Central memory CD8-positive, alpha-beta T cell (primary cell): ENCODE results near the gene PHPT1.
A peak's percentile ranks its signal among the peaks of the same experiment; 100 is the strongest.
"Not testable (repeated sequence)": the region's sequence is repeated elsewhere in the genome, so short reads cannot be mapped to it uniquely, and the experiment has no call there.

Experiments used
- ATAC-seq: fragments of 150-1000 bp; cut with Tn5 transposase; replicated peaks from 2 replicates; pipeline ENCODE4 v1.10.0; 2022; ENCODE audit warnings: mild to moderate bottlenecking, moderate FRiP score, moderate number of reproducible peaks; ENCODE audit not compliant: poor library complexity, severe bottlenecking; ENCODE audit errors: extremely low read depth
- DNase-seq, 2 donors: peaks; one replicate each; pipeline ENCODE4 v3.0.0; 2021; ENCODE audit warnings: low spot score in 2 of 2
- H3K27ac Mint-ChIP-seq: one replicate; pipeline ENCODE4 v1.8.0; 2022; ENCODE audit warnings: low read depth, mild to moderate bottlenecking, moderate library complexity, mixed read lengths
- H3K27me3 Mint-ChIP-seq: one replicate; pipeline ENCODE4 v1.8.0; 2022; ENCODE audit warnings: mixed read lengths
- H3K36me3 Mint-ChIP-seq: one replicate; pipeline ENCODE4 v1.8.0; 2022; ENCODE audit warnings: mild to moderate bottlenecking, moderate library complexity, mixed read lengths; ENCODE audit not compliant: insufficient read depth
- H3K4me1 Mint-ChIP-seq: one replicate; pipeline ENCODE4 v1.8.0; 2022; ENCODE audit warnings: mixed read lengths
- H3K4me3 Mint-ChIP-seq: one replicate; pipeline ENCODE4 v1.8.0; 2022; ENCODE audit warnings: mild to moderate bottlenecking, moderate library complexity, mixed read lengths
- H3K9me3 Mint-ChIP-seq: one replicate; pipeline ENCODE4 v1.8.0; 2022; ENCODE audit warnings: mixed read lengths

Gene PHPT1

DNA sequence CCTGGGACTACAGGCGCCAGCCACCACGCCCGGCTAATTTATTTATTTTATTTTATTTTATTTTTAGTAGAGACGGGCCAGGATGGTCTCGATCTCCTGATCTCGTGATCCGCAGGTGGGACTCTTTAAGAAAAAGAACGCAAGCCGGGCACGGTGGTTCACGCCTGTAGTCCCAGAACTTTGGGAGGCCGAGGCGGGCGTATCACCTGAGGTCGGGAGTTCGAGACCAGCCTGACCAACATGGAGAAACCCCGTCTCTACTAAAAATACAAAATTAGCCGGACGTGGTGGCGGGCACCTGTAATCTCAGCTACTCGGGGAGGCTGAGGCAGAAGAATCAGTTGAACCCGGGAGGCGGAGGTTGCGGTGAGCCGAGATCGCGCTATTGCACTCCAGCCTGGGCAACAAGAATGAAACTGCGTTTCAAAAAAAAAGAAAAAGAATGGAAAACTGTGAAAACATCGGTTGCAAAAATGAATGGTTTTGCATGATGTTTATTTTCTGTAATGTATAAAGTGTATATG lies 17.8 kb downstream of the PHPT1 start:
- not testable (repeated sequence) for H3K9me3 Mint-ChIP-seq, H3K4me1 Mint-ChIP-seq, ATAC-seq, H3K36me3 Mint-ChIP-seq, DNase-seq, H3K27me3 Mint-ChIP-seq
- H3K4me3 Mint-ChIP-seq, result peak overlapping the region; percentile 87
- H3K27ac Mint-ChIP-seq, result peak overlapping the region; percentile 94

DNA sequence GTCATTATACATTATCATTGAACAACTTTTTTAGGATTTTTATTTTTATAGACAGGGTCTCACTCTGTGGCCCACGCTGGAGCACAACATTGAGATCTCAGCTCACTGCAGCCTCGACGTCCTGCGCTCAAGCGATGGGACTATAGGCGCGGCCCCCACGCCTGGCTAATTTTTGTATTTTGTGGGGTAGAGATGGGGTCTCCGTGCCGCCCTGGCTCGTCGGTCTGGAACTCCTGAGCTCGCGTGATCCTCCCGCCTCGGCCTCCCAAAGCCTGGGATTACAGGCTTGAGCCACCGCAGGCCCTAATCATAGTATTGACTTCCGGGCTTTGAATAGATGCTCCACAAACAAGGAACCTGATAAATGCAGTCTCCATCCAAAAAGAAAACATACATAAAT lies 18.3 kb downstream of the PHPT1 start:
- ATAC-seq (no peak), DNase-seq (no peak)
- Mint-ChIP-seq H3K9me3 (no peaks in the 10 kb centered on the region), H3K4me3 (peak overlapping the region; percentile 3), H3K36me3 (peaks cover 5% of the 10 kb centered on the region), H3K27me3 (no peaks in the 10 kb centered on the region), H3K27ac (no peak overlapping the region), H3K4me1 (peaks cover 8% of the 10 kb centered on the region)

DNA sequence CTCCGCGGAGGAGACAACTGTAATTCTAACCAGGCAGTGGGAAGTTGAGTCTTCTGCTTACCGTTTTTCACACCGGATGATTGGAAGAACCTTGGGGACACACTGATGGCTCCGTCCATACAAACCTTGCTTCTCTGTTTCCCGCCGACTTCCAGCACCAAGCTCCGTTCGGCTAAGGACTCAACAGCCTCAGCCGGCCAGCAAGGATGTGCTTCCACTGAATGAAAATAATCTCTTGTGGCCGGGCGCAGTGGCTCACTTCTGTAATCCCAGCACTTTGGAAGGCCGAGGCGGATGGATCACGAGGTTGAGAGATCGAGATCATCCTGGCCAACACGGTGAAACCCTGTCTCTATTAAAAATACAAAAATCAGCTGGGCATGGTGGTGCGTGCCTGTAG lies 18.7 kb downstream of the PHPT1 start:
- DNase-seq, result no peak
- ATAC-seq, result no peak
- peaks cover 5% of the 10 kb centered on the region for H3K36me3 Mint-ChIP-seq
- H3K27ac Mint-ChIP-seq, result no peak overlapping the region
- peak overlapping the region; percentile 3 for H3K4me3 Mint-ChIP-seq
- peaks cover 8% of the 10 kb centered on the region for H3K4me1 Mint-ChIP-seq
- H3K9me3 Mint-ChIP-seq, result no peaks in the 10 kb centered on the region
- no peaks in the 10 kb centered on the region for H3K27me3 Mint-ChIP-seq

DNA sequence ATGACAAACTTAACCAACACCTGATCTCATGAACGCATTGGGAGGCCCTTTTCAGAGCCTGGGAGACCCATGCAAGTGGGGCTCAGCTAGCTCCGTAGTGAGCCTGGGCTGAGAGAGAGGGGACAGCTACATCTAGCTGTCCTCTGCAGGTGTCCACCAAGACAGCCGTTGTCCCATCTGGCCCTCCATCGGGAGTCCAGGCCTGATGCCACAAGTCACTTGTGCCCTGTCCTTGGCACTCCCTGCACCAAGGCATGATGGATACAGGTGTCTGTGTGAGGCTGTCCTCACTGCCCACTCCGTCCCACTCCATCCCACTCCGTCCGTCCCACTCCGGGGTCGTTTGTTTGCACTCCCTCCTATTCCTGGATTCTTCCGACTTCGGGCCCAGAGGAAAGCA lies 19.4 kb downstream of the PHPT1 start:
- DNase-seq (no peak), ATAC-seq (no peak)
- Mint-ChIP-seq H3K4me3 (no peak overlapping the region), H3K27me3 (no peaks in the 10 kb centered on the region), H3K4me1 (peaks cover 8% of the 10 kb centered on the region), H3K36me3 (peaks cover 5% of the 10 kb centered on the region), H3K27ac (no peak overlapping the region), H3K9me3 (no peaks in the 10 kb centered on the region)

DNA sequence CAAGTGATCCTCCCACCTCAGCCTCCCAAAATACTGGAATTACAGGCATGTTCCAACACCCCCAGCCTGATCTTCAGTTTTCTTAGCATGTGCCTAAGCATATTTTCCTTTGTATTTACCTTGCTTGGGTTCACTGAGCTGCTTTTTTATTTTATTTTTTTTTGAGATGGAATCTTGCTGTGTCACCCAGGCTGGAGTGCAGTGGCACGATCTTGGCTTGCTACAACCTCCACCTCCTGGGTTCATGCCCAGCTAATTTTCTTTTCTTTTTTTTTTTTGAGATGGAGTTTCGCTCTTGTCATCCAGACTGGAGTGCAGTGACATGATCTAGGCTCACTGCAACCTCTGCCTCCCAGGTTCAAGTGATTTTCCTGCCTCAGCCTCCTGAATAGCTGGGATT lies 20.4 kb downstream of the PHPT1 start:
- not testable (repeated sequence) for H3K4me3 Mint-ChIP-seq, H3K36me3 Mint-ChIP-seq, ATAC-seq, H3K9me3 Mint-ChIP-seq, H3K27ac Mint-ChIP-seq, H3K27me3 Mint-ChIP-seq, H3K4me1 Mint-ChIP-seq, DNase-seq

DNA sequence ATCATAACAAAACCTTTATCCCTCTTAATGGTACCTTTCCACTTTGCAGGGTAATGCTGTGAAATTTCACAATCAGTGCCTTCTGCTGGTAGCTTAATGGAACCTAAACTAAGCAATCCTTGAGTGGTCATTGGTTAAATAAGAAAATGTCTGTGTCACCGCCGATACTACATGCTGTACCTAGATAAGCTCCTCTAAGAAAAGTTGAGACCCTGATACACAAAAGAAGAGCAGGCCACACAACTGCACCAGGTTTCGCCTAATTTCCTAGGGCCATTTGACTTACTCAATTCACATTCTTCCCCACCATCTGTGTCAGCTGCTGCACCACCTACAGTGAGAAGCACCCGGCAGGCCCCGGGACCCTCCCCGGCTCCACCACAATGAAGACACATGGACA lies 25.9 kb downstream of the PHPT1 start:
- Mint-ChIP-seq H3K4me1 (no peaks in the 10 kb centered on the region), H3K27ac (no peak overlapping the region), H3K36me3 (peaks cover 3% of the 10 kb centered on the region), H3K9me3 (no peaks in the 10 kb centered on the region), H3K27me3 (no peaks in the 10 kb centered on the region), H3K4me3 (no peak overlapping the region)
- DNase-seq, result no peak
- ATAC-seq, result no peak

DNA sequence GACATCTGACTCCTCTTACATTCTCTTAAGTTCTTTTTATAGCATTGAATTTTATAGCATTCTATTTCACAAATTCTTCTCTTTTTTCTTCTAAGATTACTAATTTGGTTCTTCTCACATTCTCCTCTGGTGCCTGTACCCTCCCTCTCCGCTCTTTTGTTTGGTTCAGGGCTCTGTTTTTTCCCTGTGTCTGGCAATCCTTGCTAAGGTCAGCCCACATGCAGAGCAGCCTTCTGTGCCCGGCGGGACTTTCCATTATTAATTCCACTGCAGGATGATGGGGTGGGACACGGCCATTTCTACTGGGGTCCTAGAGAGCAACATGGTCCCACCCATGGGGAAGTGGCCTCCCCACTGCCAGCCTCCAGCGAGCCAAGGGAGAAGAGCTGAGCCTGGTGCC lies 27.3 kb downstream of the PHPT1 start:
- no peaks in the 10 kb centered on the region for H3K9me3 Mint-ChIP-seq
- no peak overlapping the region for H3K4me3 Mint-ChIP-seq
- DNase-seq, result no peak
- no peak for ATAC-seq
- H3K27ac Mint-ChIP-seq, result no peak overlapping the region
- peaks cover under 1% of the 10 kb centered on the region for H3K4me1 Mint-ChIP-seq
- H3K36me3 Mint-ChIP-seq, result peaks cover 4% of the 10 kb centered on the region
- H3K27me3 Mint-ChIP-seq, result no peaks in the 10 kb centered on the region

DNA sequence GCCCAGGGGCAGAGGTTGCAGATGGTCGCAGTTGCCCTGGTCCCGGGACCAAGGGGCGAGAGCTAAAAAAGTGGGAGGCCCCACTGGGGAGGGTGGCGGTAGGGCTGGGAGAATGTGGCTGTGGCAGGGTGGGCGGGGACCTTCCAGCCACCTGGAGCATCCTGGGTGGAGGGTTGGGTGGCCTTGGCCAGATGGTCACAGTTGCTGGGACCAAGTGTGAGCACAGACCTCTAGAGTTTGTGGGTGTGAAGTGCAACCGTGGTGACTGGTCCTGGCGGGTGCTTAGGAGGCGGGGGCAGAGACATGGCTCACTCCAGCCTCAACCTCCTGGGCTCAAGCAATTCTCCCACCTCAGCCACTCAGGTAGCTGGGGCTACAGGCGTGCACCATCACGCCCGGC lies 31.4 kb downstream of the PHPT1 start:
- no peak for ATAC-seq
- Mint-ChIP-seq H3K9me3 (no peaks in the 10 kb centered on the region), H3K4me1 (peaks cover 13% of the 10 kb centered on the region), H3K36me3 (peaks cover 3% of the 10 kb centered on the region), H3K27me3 (no peaks in the 10 kb centered on the region), H3K27ac (no peak overlapping the region), H3K4me3 (peak overlapping the region; percentile 16)
- no peak for DNase-seq

DNA sequence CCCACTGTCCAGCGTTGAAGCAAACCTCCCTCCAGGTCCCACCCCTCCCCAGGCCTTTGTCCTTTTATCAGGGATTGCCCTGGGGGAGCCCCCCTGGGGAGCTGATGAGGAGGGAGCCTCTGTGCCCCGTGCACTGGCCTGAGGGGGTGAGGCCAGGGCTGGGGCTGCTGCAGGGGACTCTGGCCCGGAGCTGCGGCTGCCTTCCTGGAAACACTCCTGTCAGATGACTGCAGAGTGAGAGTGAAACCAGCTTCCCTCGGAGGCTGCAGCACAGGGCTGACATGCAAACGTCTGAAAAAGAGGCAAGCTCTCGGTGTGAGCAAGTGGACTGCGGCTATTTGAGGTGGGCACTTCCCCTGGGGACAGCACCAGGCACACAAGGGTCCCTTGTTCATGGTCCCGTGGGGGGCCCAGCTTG lies 32.5 kb downstream of the PHPT1 start:
- Mint-ChIP-seq H3K9me3 (no peaks in the 10 kb centered on the region), H3K4me1 (peaks cover 13% of the 10 kb centered on the region), H3K36me3 (peaks cover 6% of the 10 kb centered on the region), H3K4me3 (peak overlapping the region; percentile 78), H3K27me3 (no peaks in the 10 kb centered on the region), H3K27ac (peak overlapping the region; percentile 87)
- ATAC-seq (no peak), DNase-seq (no peak)

DNA sequence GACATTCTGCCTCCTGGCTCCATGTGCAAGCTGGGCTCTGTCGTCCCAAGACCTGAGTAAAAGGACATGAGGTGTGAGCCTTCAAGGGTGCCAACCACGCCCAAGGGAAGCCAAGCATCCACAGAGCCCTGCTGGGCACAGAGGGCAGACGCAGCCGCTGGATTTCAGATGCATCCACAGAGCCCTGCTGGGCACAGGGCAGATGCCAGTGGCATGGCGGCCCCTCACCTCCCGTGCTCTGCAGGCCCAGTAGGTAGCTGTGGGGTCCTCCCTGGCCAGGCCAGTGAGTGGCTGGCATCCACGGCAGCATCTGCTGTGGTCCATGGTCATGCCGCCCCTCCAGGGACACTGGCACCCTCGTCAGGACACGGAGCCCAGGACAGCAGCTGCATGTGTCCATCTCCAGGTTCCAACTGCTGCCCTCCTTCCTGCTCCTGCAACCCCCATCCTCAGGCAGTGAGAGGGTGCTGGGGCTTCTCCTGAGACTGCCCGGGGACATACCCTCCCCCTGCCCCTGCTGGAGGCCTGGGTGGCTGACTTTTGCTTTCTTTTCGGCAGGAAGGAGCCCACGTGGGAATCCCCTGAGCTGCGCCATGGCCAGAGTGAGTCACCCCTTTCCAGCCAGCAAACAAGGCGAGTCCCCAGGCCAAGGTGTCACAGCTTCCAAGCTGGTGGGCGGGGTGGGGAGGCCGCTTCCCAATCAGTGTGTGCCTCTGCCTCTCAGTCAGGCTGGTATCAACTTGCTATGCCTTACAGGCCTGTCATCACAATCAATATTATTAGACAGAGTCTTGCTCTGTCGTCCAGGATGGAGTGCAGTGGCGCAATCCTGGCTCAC lies 33.1 kb downstream of the PHPT1 start:
- no peaks in the 10 kb centered on the region for H3K27me3 Mint-ChIP-seq
- ATAC-seq, result peak; percentile 61
- H3K36me3 Mint-ChIP-seq, result peaks cover 6% of the 10 kb centered on the region
- peak overlapping the region; percentile 87 for H3K27ac Mint-ChIP-seq
- DNase-seq, result peak; percentile 53 to 77
- peak overlapping the region; percentile 78 for H3K4me3 Mint-ChIP-seq
- peaks cover 18% of the 10 kb centered on the region for H3K4me1 Mint-ChIP-seq
- H3K9me3 Mint-ChIP-seq, result no peaks in the 10 kb centered on the region

DNA sequence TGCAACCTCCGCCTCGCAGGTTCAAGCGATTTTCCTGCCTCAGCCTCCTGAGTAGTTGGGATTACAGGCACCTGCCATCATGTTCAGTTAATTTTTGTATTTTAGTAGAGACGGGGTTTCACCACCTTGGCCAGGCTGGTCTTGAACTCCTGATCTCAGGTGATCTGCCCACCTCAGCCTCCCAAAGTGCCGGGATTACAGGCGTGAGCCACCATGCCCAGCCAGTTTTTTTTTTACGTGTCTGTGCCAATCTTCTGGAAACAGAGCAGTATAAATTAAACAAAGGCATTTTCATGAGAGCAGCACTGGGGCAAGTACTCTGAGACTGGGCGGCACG lies 33.7 kb downstream of the PHPT1 start:
- H3K9me3 Mint-ChIP-seq, H3K36me3 Mint-ChIP-seq, DNase-seq, H3K27me3 Mint-ChIP-seq, ATAC-seq: not testable (repeated sequence)
- Mint-ChIP-seq H3K27ac (peak overlapping the region; percentile 87), H3K4me3 (peak overlapping the region; percentile 78), H3K4me1 (peaks cover 20% of the 10 kb centered on the region)

DNA sequence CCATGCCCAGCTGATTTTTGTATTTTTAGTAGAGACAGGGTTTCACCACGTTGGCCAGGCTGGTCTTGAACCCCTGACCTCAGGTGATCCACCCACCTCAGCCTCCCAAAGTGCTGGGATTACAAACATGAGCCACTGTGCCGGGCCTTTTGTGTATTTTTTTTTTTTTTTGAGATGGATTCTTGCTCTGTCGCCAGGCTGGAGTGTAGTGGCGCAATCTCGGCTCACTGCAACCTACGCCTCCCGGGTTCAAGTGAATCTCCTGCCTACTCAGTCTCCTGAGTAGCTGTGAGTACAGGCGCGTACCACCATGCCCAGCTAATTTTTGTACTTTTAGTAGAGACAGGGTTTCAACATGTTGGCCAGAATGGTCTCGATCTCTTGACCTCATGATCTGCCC lies 34.5 kb downstream of the PHPT1 start:
- not testable (repeated sequence) for H3K27ac Mint-ChIP-seq, H3K27me3 Mint-ChIP-seq, ATAC-seq, H3K9me3 Mint-ChIP-seq, H3K4me3 Mint-ChIP-seq, DNase-seq, H3K36me3 Mint-ChIP-seq
- peaks cover 20% of the 10 kb centered on the region for H3K4me1 Mint-ChIP-seq

DNA sequence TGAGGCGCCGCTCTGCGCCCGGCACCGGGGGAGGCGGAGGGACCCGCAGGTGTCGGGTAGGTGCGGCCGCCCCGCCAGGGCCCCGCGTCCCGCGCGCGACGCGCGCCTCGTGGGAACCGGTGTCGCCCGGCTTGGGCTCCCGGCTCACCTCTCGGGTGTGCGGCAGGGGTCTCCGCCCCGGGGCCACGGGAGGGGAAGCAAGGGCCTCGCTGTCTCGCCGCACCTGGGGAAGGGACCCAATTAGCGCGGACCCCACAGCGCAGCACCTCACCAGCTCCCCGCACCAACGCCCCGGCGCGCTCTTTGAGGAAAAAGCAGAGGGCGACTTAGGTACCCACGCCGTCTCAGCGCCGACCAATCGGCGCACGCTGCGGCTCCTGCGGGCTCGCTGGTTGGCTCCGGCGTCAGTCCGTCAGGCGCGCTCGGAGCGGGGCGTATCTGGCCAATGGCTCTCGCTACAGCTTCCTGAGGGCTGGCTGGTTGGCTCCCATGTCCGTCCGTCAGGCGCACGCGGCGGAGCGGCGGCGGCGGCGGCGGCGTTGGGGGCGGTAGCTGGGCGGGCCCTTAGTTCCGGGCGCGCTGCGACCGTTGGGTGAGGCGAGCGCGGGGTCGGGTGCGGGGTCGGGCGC lies 36.9 kb downstream of the PHPT1 start, which contains the start of gene TRAF2:
Gene TRAF2 (plus strand): TSS at position 567 of the 629 bp plus-strand sequence. CDS start 12,225 bp downstream, outside the sequence.
- ATAC-seq (peak; percentile 89), DNase-seq (peak; percentile 91 to 97)
- peaks cover 3% of the 10 kb centered on the region for H3K36me3 Mint-ChIP-seq
- H3K4me3 Mint-ChIP-seq, result peak within 1 kb of the TSS; percentile 73
- no peaks in the 10 kb centered on the region for H3K9me3 Mint-ChIP-seq
- peaks cover 20% of the 10 kb centered on the region for H3K4me1 Mint-ChIP-seq
- H3K27me3 Mint-ChIP-seq, result no peaks in the 10 kb centered on the region
- peak within 1 kb of the TSS; percentile 77 for H3K27ac Mint-ChIP-seq
